Suprapubic skin (tissue), 3 donors: Measurements from ENCODE around the gene ATP1A2.

Experiments used
- CTCF ChIP-seq, 2 donors: fragments of 200-600 bp in 1 of 2; fragments of 450-650 bp in 1 of 2; sonication (generic) in 1 of 2; IDR thresholded peaks; one replicate each; pipeline ENCODE4 v1.5.1; 2016 to 2019; ENCODE audit warnings: antibody characterized with exemption in 2 of 2, mild to moderate bottlenecking in 1 of 2, moderate library complexity in 1 of 2
- EP300 ChIP-seq: sonication (generic); formaldehyde crosslinking; IDR thresholded peaks from one replicate; pipeline ENCODE4 v1.6.1; 2017; ENCODE audit warnings: antibody characterized with exemption
- POLR2A ChIP-seq, 2 donors: fragments of 450-650 bp; IDR thresholded peaks; one replicate each; pipeline ENCODE4 v1.6.1; 2017; ENCODE audit warnings: antibody characterized with exemption in 2 of 2, mild to moderate bottlenecking in 2 of 2, moderate library complexity in 2 of 2

- TF ChIP-seq POLR2A (IDR thresholded peaks at IDR 0.05) (no peak), EP300 (no peak), CTCF (IDR thresholded peaks at IDR 0.05) (no peak)
Measured at GRCh38 chr1:160128636-160129035, 13.1 kb downstream of the ATP1A2 start.
